ENCODE measurements around the gene DLGAP1. TPM values are rescaled to one million over a fixed set of nuclear protein-coding genes. Genes with fewer than 3 reads are reported as not detected.

DLGAP1 gene
- total RNA-seq, 2 experiments from 2014 or later = 0.53 to 1.5 TPM

- ChIA-PET POLR2A (no interaction called here), CTCF (no interaction called here)
- H3K4me3 Mint-ChIP-seq = no peak overlapping the region
- no peak overlapping the region for H3K27ac Mint-ChIP-seq
- H3K9me3 Mint-ChIP-seq = peaks cover 10% of the 10 kb centered on the region
- no peaks in the 10 kb centered on the region for H3K36me3 Mint-ChIP-seq (ENCODE audit: low read depth)
- H3K27me3 Mint-ChIP-seq = no peaks in the 10 kb centered on the region
- DNase-seq = no peak
- H3K4me1 Mint-ChIP-seq = no peaks in the 10 kb centered on the region
These were observed 187.5 kb downstream of the DLGAP1 start for GRCh38 chr18:4267641-4268040.

GRCh38 chr18:4264347-4264791 is 190.7 kb downstream of the DLGAP1 start:
- Mint-ChIP-seq H3K9me3 (peaks cover 11% of the 10 kb centered on the region), H3K36me3 (ENCODE audit: low read depth) (no peaks in the 10 kb centered on the region), H3K4me3 (no peak overlapping the region), H3K27ac (no peak overlapping the region), H3K27me3 (no peaks in the 10 kb centered on the region), H3K4me1 (no peaks in the 10 kb centered on the region)
- DNase-seq = no peak
- ChIA-PET POLR2A (no interaction called here), CTCF (no interaction called here)

- Mint-ChIP-seq H3K27me3 (no peaks in the 10 kb centered on the region), H3K27ac (peak overlapping the region; percentile 56), H3K36me3 (ENCODE audit: low read depth) (no peaks in the 10 kb centered on the region), H3K4me3 (no peak overlapping the region), H3K4me1 (no peaks in the 10 kb centered on the region), H3K9me3 (peaks cover 6% of the 10 kb centered on the region)
- ChIA-PET CTCF (no interaction called here), POLR2A (no interaction called here)
- DNase-seq = no peak
These were observed 195.0 kb downstream of the DLGAP1 start for GRCh38 chr18:4260107-4260506.

GRCh38 chr18:4256766-4257417 is 198.2 kb downstream of the DLGAP1 start:
- Mint-ChIP-seq H3K4me1 (no peaks in the 10 kb centered on the region), H3K36me3 (ENCODE audit: low read depth) (no peaks in the 10 kb centered on the region), H3K4me3 (no peak overlapping the region), H3K27me3 (no peaks in the 10 kb centered on the region), H3K9me3 (peaks cover 6% of the 10 kb centered on the region), H3K27ac (no peak overlapping the region)
- ChIA-PET CTCF (no interaction called here), POLR2A (no interaction called here)
- DNase-seq = no peak

- no peak overlapping the region for H3K27ac Mint-ChIP-seq
- no peaks in the 10 kb centered on the region for H3K27me3 Mint-ChIP-seq
These were observed 200.3 kb downstream of the DLGAP1 start for GRCh38 chr18:4254840-4255239.

GRCh38 chr18:4252829-4253228 is 202.3 kb downstream of the DLGAP1 start:
- ChIA-PET POLR2A (no interaction called here), CTCF (no interaction called here)
- Mint-ChIP-seq H3K27me3 (no peaks in the 10 kb centered on the region), H3K4me3 (no peak overlapping the region), H3K36me3 (ENCODE audit: low read depth) (no peaks in the 10 kb centered on the region), H3K27ac (no peak overlapping the region), H3K4me1 (no peaks in the 10 kb centered on the region), H3K9me3 (peaks cover 11% of the 10 kb centered on the region)
- DNase-seq = no peak

More at GRCh38 chr18:4254840-4255239, 200.3 kb downstream of the DLGAP1 start:
- Mint-ChIP-seq H3K4me3 (no peak overlapping the region), H3K9me3 (peaks cover 5% of the 10 kb centered on the region), H3K36me3 (ENCODE audit: low read depth) (no peaks in the 10 kb centered on the region), H3K4me1 (no peaks in the 10 kb centered on the region)
- no peak for DNase-seq
- ChIA-PET CTCF (no interaction called here), POLR2A (no interaction called here)

GRCh38 chr18:4251873-4252272 is 203.2 kb downstream of the DLGAP1 start:
- CTCF ChIA-PET = no interaction called here
- no peaks in the 10 kb centered on the region for H3K4me1 Mint-ChIP-seq
- no peak overlapping the region for H3K27ac Mint-ChIP-seq
- no peaks in the 10 kb centered on the region for H3K27me3 Mint-ChIP-seq
- POLR2A ChIA-PET = no interaction called here
- no peaks in the 10 kb centered on the region for H3K36me3 Mint-ChIP-seq (ENCODE audit: low read depth)
- no peak for DNase-seq
- no peak overlapping the region for H3K4me3 Mint-ChIP-seq
- H3K9me3 Mint-ChIP-seq = peaks cover 8% of the 10 kb centered on the region

GRCh38 chr18:4251206-4251605 is 203.9 kb downstream of the DLGAP1 start:
- POLR2A ChIA-PET = no interaction called here
- CTCF ChIA-PET = no interaction called here
- no peak overlapping the region for H3K4me3 Mint-ChIP-seq
- peaks cover 6% of the 10 kb centered on the region for H3K9me3 Mint-ChIP-seq
- DNase-seq = no peak
- H3K27ac Mint-ChIP-seq = no peak overlapping the region
- no peaks in the 10 kb centered on the region for H3K36me3 Mint-ChIP-seq (ENCODE audit: low read depth)
- no peaks in the 10 kb centered on the region for H3K27me3 Mint-ChIP-seq
- H3K4me1 Mint-ChIP-seq = no peaks in the 10 kb centered on the region

GRCh38 chr18:4250141-4250540 is 205.0 kb downstream of the DLGAP1 start:
- ChIA-PET CTCF (no interaction called here), POLR2A (no interaction called here)
- Mint-ChIP-seq H3K27me3 (no peaks in the 10 kb centered on the region), H3K4me3 (no peak overlapping the region), H3K36me3 (ENCODE audit: low read depth) (no peaks in the 10 kb centered on the region), H3K4me1 (no peaks in the 10 kb centered on the region), H3K9me3 (peaks cover 6% of the 10 kb centered on the region), H3K27ac (no peak overlapping the region)
- no peak for DNase-seq

- CTCF ChIA-PET = no interaction called here
- no peaks in the 10 kb centered on the region for H3K36me3 Mint-ChIP-seq (ENCODE audit: low read depth)
- no peak for DNase-seq
- peaks cover 9% of the 10 kb centered on the region for H3K9me3 Mint-ChIP-seq
- H3K27me3 Mint-ChIP-seq = no peaks in the 10 kb centered on the region
- no peak overlapping the region for H3K4me3 Mint-ChIP-seq
- POLR2A ChIA-PET = no interaction called here
- no peaks in the 10 kb centered on the region for H3K4me1 Mint-ChIP-seq
- H3K27ac Mint-ChIP-seq = no peak overlapping the region
These were observed 206.4 kb downstream of the DLGAP1 start for GRCh38 chr18:4248686-4249085.

GRCh38 chr18:4246374-4246773 is 208.7 kb downstream of the DLGAP1 start:
- H3K27ac Mint-ChIP-seq = no peak overlapping the region
- H3K4me1 Mint-ChIP-seq = no peaks in the 10 kb centered on the region
- ChIA-PET CTCF (no interaction called here), POLR2A (no interaction called here)
- no peak overlapping the region for H3K4me3 Mint-ChIP-seq
- no peak for DNase-seq
- H3K36me3 Mint-ChIP-seq (ENCODE audit: low read depth) = no peaks in the 10 kb centered on the region
- no peaks in the 10 kb centered on the region for H3K27me3 Mint-ChIP-seq
- H3K9me3 Mint-ChIP-seq = peaks cover 14% of the 10 kb centered on the region

- POLR2A ChIA-PET = no interaction called here
- CTCF ChIA-PET = no interaction called here
- no peak for DNase-seq
- Mint-ChIP-seq H3K4me1 (no peaks in the 10 kb centered on the region), H3K4me3 (no peak overlapping the region), H3K36me3 (ENCODE audit: low read depth) (no peaks in the 10 kb centered on the region), H3K9me3 (peaks cover 16% of the 10 kb centered on the region), H3K27ac (no peak overlapping the region), H3K27me3 (no peaks in the 10 kb centered on the region)
These were observed 209.7 kb downstream of the DLGAP1 start for GRCh38 chr18:4245456-4245855.

GRCh38 chr18:4242431-4243161 is 212.5 kb downstream of the DLGAP1 start:
- H3K27me3 Mint-ChIP-seq = no peaks in the 10 kb centered on the region
- no peak for DNase-seq
- CTCF ChIA-PET = no interaction called here
- peaks cover 10% of the 10 kb centered on the region for H3K9me3 Mint-ChIP-seq
- no peak overlapping the region for H3K27ac Mint-ChIP-seq
- POLR2A ChIA-PET = no interaction called here
- no peaks in the 10 kb centered on the region for H3K36me3 Mint-ChIP-seq (ENCODE audit: low read depth)
- H3K4me3 Mint-ChIP-seq = no peak overlapping the region
- H3K4me1 Mint-ChIP-seq = no peaks in the 10 kb centered on the region

GRCh38 chr18:4241090-4241617 is 214.0 kb downstream of the DLGAP1 start:
- H3K9me3 Mint-ChIP-seq = peaks cover 10% of the 10 kb centered on the region
- DNase-seq = no peak
- H3K27me3 Mint-ChIP-seq = no peaks in the 10 kb centered on the region
- H3K36me3 Mint-ChIP-seq (ENCODE audit: low read depth) = no peaks in the 10 kb centered on the region
- ChIA-PET CTCF (no interaction called here), POLR2A (no interaction called here)
- no peaks in the 10 kb centered on the region for H3K4me1 Mint-ChIP-seq
- no peak overlapping the region for H3K27ac Mint-ChIP-seq
- no peak overlapping the region for H3K4me3 Mint-ChIP-seq

Data from activated CD4-positive, alpha-beta memory T cell treated with anti-CD3 and anti-CD28 coated beads, Interleukin-2, amount 10 ng/mL, durations not matched to agents 7 days and 5 days (primary cell).